ENCODE measurements around the gene GRAP. TPM values are rescaled to one million over a fixed set of nuclear protein-coding genes. Genes with fewer than 3 reads are reported as not detected.
"Not testable (repeated sequence)": the region's sequence is repeated elsewhere in the genome, so short reads cannot be mapped to it uniquely, and the experiment has no call there.

GRAP gene
- 0.13 to 0.35 TPM in 2 of 3 replicates, not detected in the other for total RNA-seq
- long read RNA-seq = 0 reads

DNA sequence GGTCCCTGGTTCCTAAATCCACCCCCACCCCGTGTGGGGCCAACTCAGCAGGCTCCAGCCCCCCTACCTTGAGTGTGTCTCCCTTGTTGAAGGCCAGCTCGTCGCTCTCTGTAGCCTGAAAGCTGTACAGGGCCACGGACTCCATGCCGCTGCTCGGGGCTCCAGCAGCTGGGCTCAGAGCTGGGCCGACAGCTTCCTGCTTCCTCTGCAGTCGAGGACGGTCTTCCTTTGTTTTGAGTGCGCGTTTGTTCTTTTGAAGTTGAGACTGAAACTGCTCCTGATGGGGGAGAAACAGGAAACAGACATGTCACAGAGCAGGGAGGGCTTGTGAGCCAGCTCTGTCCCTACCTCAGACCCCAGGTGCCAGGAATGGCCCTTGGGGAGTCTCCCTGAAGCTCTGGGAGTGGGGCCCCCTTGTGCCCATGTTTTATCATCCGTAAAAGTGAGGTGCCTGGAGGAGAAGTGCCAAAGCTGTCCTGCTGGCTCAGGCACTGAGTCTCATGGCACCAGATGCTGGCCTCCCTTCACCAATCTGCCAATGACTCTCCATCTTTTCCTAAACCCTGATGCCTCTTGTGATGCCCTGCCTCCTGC is at the start of gene GRAP:
GRAP (minus strand) TSS at position 176 of the 594 bp plus-strand sequence; CDS start at position 145, 31 bp downstream.
- H3K27ac Mint-ChIP-seq (ENCODE audit: unreplicated experiment); H3K9me3 Mint-ChIP-seq (ENCODE audit: low read depth); DNase-seq (ENCODE audit: low spot score); H3K4me1 Mint-ChIP-seq (ENCODE audit: low read depth); H3K36me3 Mint-ChIP-seq (ENCODE audit: low read depth); H3K4me3 Mint-ChIP-seq (ENCODE audit: unreplicated experiment); H3K27me3 Mint-ChIP-seq (ENCODE audit: low read depth): not testable (repeated sequence)

DNA sequence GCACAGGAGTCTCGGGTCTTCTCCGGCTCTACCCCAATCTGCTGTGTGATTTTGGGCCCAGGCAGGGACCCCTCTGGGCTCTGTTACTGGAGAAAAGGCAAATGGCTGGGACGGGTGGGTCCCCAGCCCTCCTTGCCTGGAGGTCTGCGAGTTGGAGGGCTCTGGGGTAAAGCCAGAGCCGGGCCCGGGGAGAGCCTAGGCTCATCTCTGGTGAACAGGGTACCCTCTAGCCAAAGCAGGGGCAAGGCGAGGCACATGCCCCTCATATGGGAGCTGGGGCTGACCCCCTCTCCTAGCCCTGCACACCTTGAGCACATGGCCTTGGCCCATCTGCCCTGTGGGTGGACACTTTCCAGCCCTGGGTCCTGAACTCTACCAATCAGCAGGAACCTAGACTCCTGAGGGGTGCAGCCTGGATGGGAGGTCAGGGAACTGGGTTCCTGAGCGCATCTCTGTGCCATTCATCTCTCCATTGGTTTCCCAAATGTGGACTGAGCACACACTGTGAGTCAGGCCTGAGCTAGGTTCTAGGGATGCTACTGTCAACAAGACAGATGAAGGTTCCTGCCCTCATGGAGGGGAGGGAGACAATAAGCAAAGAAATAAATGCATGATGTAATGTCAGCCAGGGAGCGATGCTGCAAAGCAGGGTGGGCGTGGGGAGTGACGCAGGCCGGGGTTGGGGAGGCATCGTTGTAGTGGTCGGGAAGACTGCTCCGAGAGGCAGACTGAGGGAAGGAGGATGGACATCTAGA is 47.1 kb upstream of the GRAP start:
- not testable (repeated sequence) for H3K27ac Mint-ChIP-seq (ENCODE audit: unreplicated experiment); H3K9me3 Mint-ChIP-seq (ENCODE audit: low read depth); H3K27me3 Mint-ChIP-seq (ENCODE audit: low read depth); H3K36me3 Mint-ChIP-seq (ENCODE audit: low read depth); H3K4me3 Mint-ChIP-seq (ENCODE audit: unreplicated experiment); H3K4me1 Mint-ChIP-seq (ENCODE audit: low read depth)
- DNase-seq (ENCODE audit: low spot score) = peak; percentile 33

DNA sequence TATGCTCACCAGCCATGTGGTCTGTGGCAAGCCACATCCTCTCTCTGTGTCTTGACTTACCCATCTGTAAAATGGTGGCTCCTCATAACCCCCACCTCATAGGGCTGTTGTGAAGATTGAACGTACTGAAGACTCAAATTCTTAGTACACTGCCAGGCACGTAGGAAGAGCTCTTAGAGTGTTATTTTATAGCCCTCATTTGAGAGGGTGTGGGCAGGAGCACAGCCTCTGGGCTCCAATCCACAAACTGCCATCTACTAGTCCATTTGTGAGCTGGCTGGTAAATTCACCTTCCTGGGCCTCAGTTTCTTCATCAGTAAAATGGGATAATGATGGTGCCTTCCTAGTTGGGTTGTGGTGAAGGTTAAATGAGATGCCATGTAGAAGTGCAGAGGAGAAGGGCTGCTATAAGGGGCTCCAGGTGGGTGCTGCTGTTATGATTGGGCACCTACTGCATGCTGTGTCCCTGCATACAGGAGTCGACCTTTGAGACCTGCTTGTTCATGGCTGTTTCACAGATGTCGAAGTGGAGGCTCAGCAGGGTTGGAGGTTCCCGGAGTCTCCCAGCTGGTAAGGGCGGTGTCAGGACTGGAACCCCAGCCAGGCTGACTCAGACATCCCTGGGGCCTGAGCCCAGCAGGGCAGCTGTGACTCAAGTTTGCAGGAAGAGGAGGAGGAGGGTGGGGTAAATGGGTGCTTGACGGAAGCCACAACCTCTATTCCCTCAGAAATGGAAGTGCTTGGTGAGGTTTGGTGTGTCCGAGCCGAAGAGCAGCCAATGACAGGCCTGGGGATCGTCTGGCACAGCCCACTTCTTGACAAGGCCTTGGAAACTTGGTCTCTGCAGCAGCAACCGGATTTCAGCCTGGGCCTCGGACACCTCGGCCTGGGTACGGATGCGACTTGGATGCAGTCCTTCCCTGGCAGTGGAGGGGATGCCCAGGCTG is 46.3 kb upstream of the GRAP start:
- not testable (repeated sequence) for H3K4me1 Mint-ChIP-seq (ENCODE audit: low read depth); H3K9me3 Mint-ChIP-seq (ENCODE audit: low read depth); H3K4me3 Mint-ChIP-seq (ENCODE audit: unreplicated experiment); H3K36me3 Mint-ChIP-seq (ENCODE audit: low read depth); DNase-seq (ENCODE audit: low spot score); H3K27me3 Mint-ChIP-seq (ENCODE audit: low read depth); H3K27ac Mint-ChIP-seq (ENCODE audit: unreplicated experiment)

DNA sequence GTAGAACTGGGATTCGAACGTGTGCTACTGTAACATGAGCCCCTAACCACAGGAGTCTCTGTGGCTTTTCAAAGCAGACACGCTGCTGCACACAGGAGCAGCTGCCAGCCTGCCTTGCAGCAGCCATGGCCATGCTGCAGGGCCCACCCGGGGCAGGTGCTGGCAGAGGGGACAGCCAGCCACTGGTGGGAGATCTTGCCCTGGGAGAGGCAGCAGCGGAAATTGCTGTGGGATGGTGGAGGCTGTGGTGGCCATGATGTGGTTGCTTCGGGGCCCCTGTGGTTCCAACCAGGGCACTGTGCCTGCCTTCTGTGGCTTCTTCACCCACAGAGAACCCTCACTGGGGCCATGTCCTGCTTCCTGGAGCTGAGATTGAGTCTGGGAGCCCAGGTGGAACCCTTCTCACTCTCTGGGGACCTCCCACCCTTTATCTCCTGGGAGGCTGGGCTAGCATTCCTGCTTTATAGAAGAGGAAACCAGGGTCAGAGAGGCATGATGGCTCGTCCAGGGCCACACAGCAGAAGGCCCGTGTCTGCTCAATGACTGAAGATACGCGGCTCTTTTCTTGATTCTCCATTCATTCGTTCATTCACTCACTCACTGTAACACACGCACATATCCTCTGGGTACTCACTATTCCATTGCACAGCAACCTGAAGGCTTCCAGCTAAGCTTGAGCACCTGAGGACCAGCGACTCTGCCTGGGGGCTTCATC is 43.5 kb upstream of the GRAP start:
- not testable (repeated sequence) for H3K4me3 Mint-ChIP-seq (ENCODE audit: unreplicated experiment); H3K4me1 Mint-ChIP-seq (ENCODE audit: low read depth); H3K36me3 Mint-ChIP-seq (ENCODE audit: low read depth); DNase-seq (ENCODE audit: low spot score); H3K27ac Mint-ChIP-seq (ENCODE audit: unreplicated experiment); H3K9me3 Mint-ChIP-seq (ENCODE audit: low read depth); H3K27me3 Mint-ChIP-seq (ENCODE audit: low read depth)

DNA sequence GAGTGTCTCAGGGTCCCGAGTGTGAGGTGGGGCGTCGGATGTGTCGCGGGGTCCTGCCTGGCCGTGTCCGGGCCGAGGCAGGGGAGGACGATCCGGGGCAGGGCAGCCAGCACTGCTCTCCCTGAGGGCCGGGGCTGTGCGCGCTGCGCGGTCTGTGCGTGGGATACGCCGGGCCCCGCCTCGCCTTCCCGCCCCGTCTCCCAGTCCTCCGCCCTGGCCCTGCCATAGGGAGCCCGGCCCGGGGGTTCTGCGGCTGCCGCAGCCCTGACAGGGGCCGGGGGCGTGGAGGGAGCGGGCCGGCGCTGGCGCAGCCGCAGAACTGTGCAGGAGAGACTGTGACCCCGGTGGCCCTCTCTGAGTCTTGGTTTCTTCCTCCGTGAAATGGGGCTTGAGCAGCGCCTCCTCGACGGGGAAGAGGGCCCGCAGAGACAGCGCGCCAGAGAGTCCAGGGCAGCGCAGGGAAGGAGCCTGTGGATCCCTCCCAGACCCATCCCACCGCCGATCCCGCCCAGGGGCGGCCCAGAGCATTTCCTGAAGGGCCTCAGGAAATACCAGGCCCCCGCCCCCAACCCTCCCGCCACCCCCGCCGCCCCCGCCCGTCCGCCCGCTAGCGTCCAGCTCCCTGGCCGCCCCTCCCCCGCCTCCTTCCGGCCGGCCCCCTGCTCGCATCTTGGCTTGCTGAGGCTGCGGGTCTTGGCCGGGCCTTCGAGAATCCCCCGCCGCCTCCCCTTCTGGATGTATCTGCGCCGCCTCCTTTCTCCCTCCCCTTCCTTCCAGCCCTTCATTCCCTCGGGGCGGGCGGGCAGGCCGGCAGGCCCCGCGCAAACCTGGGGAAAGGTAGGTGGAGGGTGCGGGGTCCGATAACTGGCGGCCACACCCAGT is 42.3 kb upstream of the GRAP start:
- not testable (repeated sequence) for H3K27me3 Mint-ChIP-seq (ENCODE audit: low read depth); H3K9me3 Mint-ChIP-seq (ENCODE audit: low read depth); H3K36me3 Mint-ChIP-seq (ENCODE audit: low read depth); H3K27ac Mint-ChIP-seq (ENCODE audit: unreplicated experiment); H3K4me1 Mint-ChIP-seq (ENCODE audit: low read depth); H3K4me3 Mint-ChIP-seq (ENCODE audit: unreplicated experiment); DNase-seq (ENCODE audit: low spot score)

DNA sequence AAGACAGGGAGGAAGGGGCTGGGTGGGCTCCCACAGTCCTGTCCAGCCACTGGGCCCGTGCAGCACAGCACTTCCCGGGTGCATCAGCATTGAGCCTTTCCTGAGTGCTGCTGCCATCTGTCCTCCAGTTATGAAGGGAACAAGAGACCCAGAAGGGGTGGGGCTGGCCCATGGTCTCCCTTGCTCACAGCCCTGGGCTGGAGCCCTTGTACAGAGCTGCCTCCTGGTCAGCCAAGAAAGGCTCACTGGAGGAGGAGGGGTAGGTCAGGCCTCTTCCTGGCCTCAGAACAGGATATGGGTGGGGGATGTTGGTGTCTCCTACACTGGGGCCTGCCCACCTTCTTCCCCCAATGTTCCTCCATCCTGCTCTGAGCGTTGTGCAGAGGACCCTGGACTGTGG is 30.6 kb upstream of the GRAP start:
- not testable (repeated sequence) for DNase-seq (ENCODE audit: low spot score); H3K9me3 Mint-ChIP-seq (ENCODE audit: low read depth); H3K27ac Mint-ChIP-seq (ENCODE audit: unreplicated experiment); H3K4me1 Mint-ChIP-seq (ENCODE audit: low read depth); H3K36me3 Mint-ChIP-seq (ENCODE audit: low read depth); H3K27me3 Mint-ChIP-seq (ENCODE audit: low read depth); H3K4me3 Mint-ChIP-seq (ENCODE audit: unreplicated experiment)

DNA sequence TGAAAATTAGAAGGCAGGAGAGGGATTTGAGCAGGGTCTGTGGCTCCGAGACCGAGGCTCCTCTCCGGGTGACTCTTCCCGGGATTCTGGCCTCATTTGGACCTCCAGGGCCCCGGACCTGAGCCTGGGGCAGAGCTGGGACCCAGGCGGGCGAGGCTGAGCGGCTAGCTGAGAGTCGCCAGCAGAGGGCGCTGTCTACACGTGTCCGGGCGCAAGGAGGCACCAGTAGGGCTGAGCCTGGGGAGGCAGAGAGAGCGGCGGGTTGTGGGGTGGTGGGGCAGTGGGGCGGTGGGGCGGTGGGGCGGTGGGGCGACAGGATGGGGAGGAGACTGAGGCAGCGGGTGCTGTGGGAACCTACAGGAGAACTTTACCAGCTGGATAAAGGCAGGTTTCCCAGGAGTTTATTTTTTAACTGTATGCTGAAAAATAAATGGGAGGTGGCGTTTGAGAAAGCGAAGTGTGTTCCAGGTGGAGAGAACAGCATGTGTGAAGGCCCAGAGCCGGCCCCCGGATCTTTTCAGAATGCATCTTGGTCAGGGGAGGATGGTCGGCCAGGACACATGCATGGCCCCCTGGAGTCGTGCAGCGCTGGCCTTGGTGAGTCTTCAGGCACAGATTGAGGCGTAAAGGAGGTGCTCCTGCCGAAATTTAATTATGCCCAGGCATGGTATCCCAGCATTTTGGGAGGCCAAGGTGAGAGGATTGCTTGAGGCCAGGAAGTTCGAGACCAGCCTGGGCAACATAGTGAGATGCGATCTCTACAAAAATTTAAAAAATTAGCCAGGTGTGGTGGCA is 29.8 kb upstream of the GRAP start:
- not testable (repeated sequence) for H3K9me3 Mint-ChIP-seq (ENCODE audit: low read depth); DNase-seq (ENCODE audit: low spot score); H3K36me3 Mint-ChIP-seq (ENCODE audit: low read depth); H3K4me1 Mint-ChIP-seq (ENCODE audit: low read depth); H3K27ac Mint-ChIP-seq (ENCODE audit: unreplicated experiment); H3K27me3 Mint-ChIP-seq (ENCODE audit: low read depth); H3K4me3 Mint-ChIP-seq (ENCODE audit: unreplicated experiment)
- TF ChIP-seq, protein P1, sequence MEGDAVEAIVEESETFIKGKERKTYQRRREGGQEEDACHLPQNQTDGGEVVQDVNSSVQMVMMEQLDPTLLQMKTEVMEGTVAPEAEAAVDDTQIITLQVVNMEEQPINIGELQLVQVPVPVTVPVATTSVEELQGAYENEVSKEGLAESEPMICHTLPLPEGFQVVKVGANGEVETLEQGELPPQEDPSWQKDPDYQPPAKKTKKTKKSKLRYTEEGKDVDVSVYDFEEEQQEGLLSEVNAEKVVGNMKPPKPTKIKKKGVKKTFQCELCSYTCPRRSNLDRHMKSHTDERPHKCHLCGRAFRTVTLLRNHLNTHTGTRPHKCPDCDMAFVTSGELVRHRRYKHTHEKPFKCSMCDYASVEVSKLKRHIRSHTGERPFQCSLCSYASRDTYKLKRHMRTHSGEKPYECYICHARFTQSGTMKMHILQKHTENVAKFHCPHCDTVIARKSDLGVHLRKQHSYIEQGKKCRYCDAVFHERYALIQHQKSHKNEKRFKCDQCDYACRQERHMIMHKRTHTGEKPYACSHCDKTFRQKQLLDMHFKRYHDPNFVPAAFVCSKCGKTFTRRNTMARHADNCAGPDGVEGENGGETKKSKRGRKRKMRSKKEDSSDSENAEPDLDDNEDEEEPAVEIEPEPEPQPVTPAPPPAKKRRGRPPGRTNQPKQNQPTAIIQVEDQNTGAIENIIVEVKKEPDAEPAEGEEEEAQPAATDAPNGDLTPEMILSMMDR (IDR thresholded peaks at IDR 0.05) = peak; percentile 22

DNA sequence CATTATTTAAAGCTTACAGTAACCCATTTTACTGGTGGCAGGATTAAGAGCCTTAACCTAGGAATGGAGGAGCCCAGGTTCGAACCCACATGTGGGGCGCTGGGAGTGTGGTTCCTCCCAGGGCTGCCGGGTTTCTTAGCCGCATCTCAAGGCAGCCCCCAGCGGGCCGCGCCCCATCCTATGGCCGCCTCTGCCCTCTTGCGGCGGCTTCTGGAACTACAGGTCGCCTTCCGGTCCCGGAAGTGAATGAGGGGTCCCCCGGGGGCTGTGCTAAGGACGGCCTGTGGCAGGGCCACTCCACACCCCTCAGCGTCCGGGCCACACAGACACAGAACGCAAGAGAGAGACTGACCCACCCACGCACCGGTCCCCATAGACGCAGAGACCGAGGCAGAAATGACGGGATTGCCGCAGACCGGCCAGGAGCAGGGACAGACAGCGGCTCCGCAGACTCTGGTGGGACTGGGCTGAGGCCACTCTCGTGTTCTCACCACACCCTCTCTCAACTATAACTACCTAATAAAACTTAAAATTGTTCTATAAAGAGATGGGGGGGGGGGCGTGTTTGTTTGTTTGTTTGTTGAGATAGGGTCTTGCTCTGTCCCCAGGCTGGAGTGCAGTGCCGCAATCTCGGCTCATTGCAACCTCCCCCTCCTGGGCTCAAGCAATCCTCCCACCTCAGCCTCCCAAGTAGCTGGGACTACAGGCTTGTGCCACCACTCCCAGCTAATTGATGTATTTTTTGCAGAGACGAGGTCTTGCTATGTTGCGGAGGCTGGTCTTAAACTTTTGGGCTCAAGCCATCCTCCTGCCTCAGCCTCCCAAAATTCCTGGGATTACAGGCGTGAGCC is 23.8 kb upstream of the GRAP start:
- not testable (repeated sequence) for H3K27ac Mint-ChIP-seq (ENCODE audit: unreplicated experiment); H3K36me3 Mint-ChIP-seq (ENCODE audit: low read depth); DNase-seq (ENCODE audit: low spot score); H3K9me3 Mint-ChIP-seq (ENCODE audit: low read depth); H3K27me3 Mint-ChIP-seq (ENCODE audit: low read depth); H3K4me3 Mint-ChIP-seq (ENCODE audit: unreplicated experiment); H3K4me1 Mint-ChIP-seq (ENCODE audit: low read depth)

DNA sequence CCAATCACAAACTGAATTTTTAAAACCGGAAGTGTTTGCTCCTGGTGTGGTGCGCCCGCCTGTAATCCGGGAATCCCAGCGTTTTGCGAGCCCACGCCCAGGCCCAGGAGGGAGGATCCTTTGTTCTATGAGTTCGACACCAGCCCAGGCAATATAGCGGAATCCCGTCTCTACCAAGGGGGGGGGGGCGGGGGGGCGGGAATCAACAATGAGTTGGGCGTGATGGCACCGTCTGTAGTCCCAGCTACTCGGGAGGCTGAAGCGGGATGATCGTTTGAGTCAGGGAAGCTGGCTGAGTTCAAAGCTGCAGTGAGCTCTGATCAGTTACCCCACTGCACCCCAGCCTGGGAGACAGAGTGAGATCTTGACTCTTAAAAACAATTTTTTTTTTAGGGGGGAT is 17.6 kb upstream of the GRAP start:
- not testable (repeated sequence) for DNase-seq (ENCODE audit: low spot score); H3K36me3 Mint-ChIP-seq (ENCODE audit: low read depth); H3K4me3 Mint-ChIP-seq (ENCODE audit: unreplicated experiment); H3K4me1 Mint-ChIP-seq (ENCODE audit: low read depth); H3K9me3 Mint-ChIP-seq (ENCODE audit: low read depth); H3K27me3 Mint-ChIP-seq (ENCODE audit: low read depth); H3K27ac Mint-ChIP-seq (ENCODE audit: unreplicated experiment)

Data from chondrocyte (in vitro differentiated cells).